GM23338 (cell line): Measurements from ENCODE around the gene ZBTB7B. TPM values are rescaled to one million over a fixed set of nuclear protein-coding genes. Genes with fewer than 3 reads are reported as not detected.

ENCODE experiments used
- ATAC-seq: fragments of 200-7000 bp; cut with Tn5 transposase; 3 replicates; pipeline ENCODE4 v1.9.1; 2020
- DNase-seq: peaks from one replicate; pipeline ENCODE4 v3.0.0-alpha.2; 2015; ENCODE audit warnings: low spot score
- H2AFZ ChIP-seq: fragments of 200-600 bp; sonication (generic); 2 replicates; pipeline ENCODE4 v1.8.0; 2016; ENCODE audit warnings: antibody characterized with exemption, mild to moderate bottlenecking, moderate library complexity
- H3F3A ChIP-seq: fragments of 200-600 bp; sonication (generic); replicated peaks from 2 replicates; pipeline ENCODE4 v1.8.0; 2017; ENCODE audit warnings: antibody characterized with exemption, mixed run types, low read depth
- H3K27ac ChIP-seq: fragments of 200-600 bp; sonication (generic); 2 replicates; pipeline ENCODE4 v1.6.1; 2016; ENCODE audit warnings: low read depth
- H3K27me3 ChIP-seq: fragments of 200-600 bp; sonication (generic); 2 replicates; pipeline ENCODE4 v1.8.0; 2016; ENCODE audit warnings: mild to moderate bottlenecking, mixed run types, moderate library complexity; ENCODE audit not compliant: insufficient read depth
- H3K36me3 ChIP-seq: fragments of 200-600 bp; sonication (generic); 2 replicates; pipeline ENCODE4 v1.8.0; 2016; ENCODE audit warnings: mild to moderate bottlenecking; ENCODE audit not compliant: insufficient read depth
- H3K4me1 ChIP-seq: fragments of 200-600 bp; sonication (generic); 2 replicates; pipeline ENCODE4 v1.8.0; 2016; ENCODE audit warnings: mild to moderate bottlenecking, moderate library complexity; ENCODE audit not compliant: insufficient read depth
- H3K4me2 ChIP-seq: fragments of 200-600 bp; sonication (generic); 2 replicates; pipeline ENCODE4 v1.7.1; 2017; ENCODE audit warnings: mixed run types
- H3K4me3 ChIP-seq: fragments of 200-600 bp; sonication (generic); 2 replicates; pipeline ENCODE4 v1.6.1; 2016; ENCODE audit warnings: mixed run types
- H3K79me2 ChIP-seq: fragments of 200-600 bp; sonication (generic); replicated peaks from 2 replicates; pipeline ENCODE4 v1.8.0; 2017; ENCODE audit warnings: mild to moderate bottlenecking; ENCODE audit not compliant: insufficient read depth
- H3K9me2 ChIP-seq: fragments of 200-600 bp; sonication (generic); 2 replicates; pipeline ENCODE4 v1.8.0; 2017; ENCODE audit not compliant: insufficient read depth
- H4K20me1 ChIP-seq: fragments of 200-600 bp; sonication (generic); replicated peaks from 2 replicates; pipeline ENCODE4 v1.8.0; 2017; ENCODE audit warnings: mild to moderate bottlenecking; ENCODE audit not compliant: insufficient read depth
- H3K27ac Mint-ChIP-seq: 2 replicates; pipeline ENCODE4 v1.8.0; 2020; ENCODE audit warnings: inconsistent platforms, mild to moderate bottlenecking, moderate library complexity, mixed read lengths
- H3K27me3 Mint-ChIP-seq: 3 replicates; pipeline ENCODE4 v1.8.0; 2022; ENCODE audit warnings: low read depth, mild to moderate bottlenecking, moderate library complexity, mixed read lengths, inconsistent platforms; ENCODE audit not compliant: insufficient read depth, poor library complexity
- H3K36me3 Mint-ChIP-seq: 3 replicates; pipeline ENCODE4 v1.8.0; 2021; ENCODE audit warnings: low read depth, mild to moderate bottlenecking, inconsistent platforms, moderate library complexity, mixed read lengths
- H3K4me1 Mint-ChIP-seq: 3 replicates; pipeline ENCODE4 v1.8.0; 2020; ENCODE audit warnings: mild to moderate bottlenecking, inconsistent platforms, mixed read lengths
- H3K4me3 Mint-ChIP-seq: 3 replicates; pipeline ENCODE4 v1.8.0; 2021; ENCODE audit warnings: moderate library complexity, mild to moderate bottlenecking, inconsistent platforms, mixed read lengths
- H3K9me3 Mint-ChIP-seq: 3 replicates; pipeline ENCODE4 v1.8.0; 2020; ENCODE audit warnings: moderate library complexity, mild to moderate bottlenecking, inconsistent platforms, mixed read lengths
- CREB1 ChIP-seq: fragments of 250-450 bp; sonication (Bioruptor Pico); IDR thresholded peaks from 2 replicates; pipeline ENCODE4 v1.5.0; 2020; ENCODE audit warnings: low read depth, mild to moderate bottlenecking, moderate library complexity
- EZH2 ChIP-seq: fragments of 200-600 bp; sonication (generic); IDR thresholded peaks from one replicate; pipeline ENCODE4 v1.8.0; 2017; ENCODE audit warnings: antibody characterized with exemption, mild to moderate bottlenecking, low read depth; ENCODE audit not compliant: unreplicated experiment
- STAT1 ChIP-seq: IDR thresholded peaks from one replicate; pipeline ENCODE4 v1.6.1; 2016; ENCODE audit warnings: antibody characterized with exemption; ENCODE audit not compliant: unreplicated experiment
- ZNF331 ChIP-seq: fragments of 250-450 bp; sonication (Bioruptor Pico); IDR thresholded peaks from 2 replicates; pipeline ENCODE4 v1.5.0; 2020; ENCODE audit warnings: low read depth, mild to moderate bottlenecking, moderate library complexity
- ZNF462 ChIP-seq: fragments of 250-450 bp; sonication (Bioruptor Pico); IDR thresholded peaks from 2 replicates; pipeline ENCODE4 v1.5.0; 2020; ENCODE audit warnings: mild to moderate bottlenecking, moderate library complexity
- polyA plus RNA-seq: library from polyadenylated mRNA; unstranded; fragments of >200 nt; fragmentation: Nextera tagmentation; extraction: Ambion mirVana; gene quantifications from 2 replicates; pipeline ENCODE4 v1.2.1, GENCODE V29; 2016
- total RNA-seq: library from RNA; depleted of rRNA; stranded (reverse); fragments of >200 nt; shearing (Covaris generic); gene quantifications from 2 replicates; pipeline ENCODE4 v1.2.3, GENCODE V29; 2014

The ZBTB7B gene
- total and polyA plus RNA-seq, 2 experiments from 2014 or later = 3.6 to 32.6 TPM

DNA sequence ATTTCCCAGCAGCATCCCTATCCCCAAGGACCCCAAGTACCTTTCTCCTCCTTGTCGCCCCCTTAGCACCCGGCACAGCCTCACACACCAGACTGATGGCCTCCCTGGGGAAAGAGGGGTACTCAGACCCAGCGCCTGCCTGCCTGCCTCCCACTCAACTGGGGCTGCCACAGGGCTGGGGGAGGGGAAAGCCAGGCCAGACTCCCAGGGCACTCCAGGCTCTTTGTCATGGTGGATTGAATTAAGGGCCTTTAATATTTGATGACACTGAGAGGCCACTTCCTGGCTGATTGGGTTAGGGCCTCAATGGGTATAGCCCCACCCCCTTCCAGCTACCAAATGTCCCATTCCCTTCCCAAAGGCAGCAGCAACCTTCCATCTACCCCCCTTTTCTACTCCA is 33.9 kb upstream of the ZBTB7B start:
- Histone ChIP-seq H3K36me3 (peaks cover 28% of the 10 kb centered on the region), H3K4me3 (peak overlapping the region; percentile 82), H4K20me1 (peaks cover 22% of the 10 kb centered on the region), H3K27me3 (no peaks in the 10 kb centered on the region), H3K4me1 (peaks cover 23% of the 10 kb centered on the region), H3K79me2 (peaks cover 42% of the 10 kb centered on the region), H3K4me2 (peak overlapping the region; percentile 90), H2AFZ (no peak overlapping the region), H3K9me2 (no peaks in the 10 kb centered on the region), H3K27ac (no peak overlapping the region), H3F3A (peaks cover 33% of the 10 kb centered on the region)
- H3K4me1 Mint-ChIP-seq = peaks cover 40% of the 10 kb centered on the region
- H3K4me3 Mint-ChIP-seq = no peak overlapping the region
- peaks cover 59% of the 10 kb centered on the region for H3K36me3 Mint-ChIP-seq
- H3K27me3 Mint-ChIP-seq = peaks cover 14% of the 10 kb centered on the region
- H3K27ac Mint-ChIP-seq = peak overlapping the region; percentile 63
- ATAC-seq = no peak
- H3K9me3 Mint-ChIP-seq = peaks cover 3% of the 10 kb centered on the region; the same call in 1 of the 3 replicates
- TF ChIP-seq EZH2 (no peak), ZNF462 (no peak), CREB1 (CRISPR knock-in tag) (no peak)
- no peak for DNase-seq

- Histone ChIP-seq H3F3A (peaks cover 31% of the 10 kb centered on the region), H3K4me3 (peak overlapping the region; percentile 82), H3K27me3 (no peaks in the 10 kb centered on the region), H3K27ac (no peak overlapping the region; the same call in 1 of the 2 replicates), H4K20me1 (peaks cover 17% of the 10 kb centered on the region), H2AFZ (no peak overlapping the region), H3K9me2 (no peaks in the 10 kb centered on the region), H3K79me2 (peaks cover 42% of the 10 kb centered on the region), H3K4me2 (peak overlapping the region; percentile 90), H3K36me3 (peaks cover 26% of the 10 kb centered on the region), H3K4me1 (peaks cover 18% of the 10 kb centered on the region)
- H3K27ac Mint-ChIP-seq = peak overlapping the region; percentile 88
- H3K4me1 Mint-ChIP-seq = peaks cover 36% of the 10 kb centered on the region
- DNase-seq (no peak), ATAC-seq (no peak)
- no peak overlapping the region for H3K4me3 Mint-ChIP-seq
- peaks cover 14% of the 10 kb centered on the region for H3K27me3 Mint-ChIP-seq
- H3K36me3 Mint-ChIP-seq = peaks cover 54% of the 10 kb centered on the region
- H3K9me3 Mint-ChIP-seq = peaks cover 3% of the 10 kb centered on the region; the same call in 1 of the 3 replicates
- TF ChIP-seq ZNF331 (CRISPR knock-in tag) (no peak), EZH2 (no peak), ZNF462 (no peak), STAT1 (no peak)
Measured at GRCh38 chr1:154969246-154969645, 33.4 kb upstream of the ZBTB7B start.
